Fibroblast of skin of right quadriceps (primary cell): ENCODE data around the gene TTC3.

Source experiments
- DNase-seq: peaks from one replicate; pipeline ENCODE4 v3.0.0-alpha.2; 2013

The TTC3 gene

GRCh38 chr21:37226041-37226920, 153.2 kb downstream of the TTC3 start:
- DNase-seq = no peak

GRCh38 chr21:37227071-37228002, 154.3 kb downstream of the TTC3 start:
- no peak for DNase-seq

GRCh38 chr21:37228003-37228400, 154.9 kb downstream of the TTC3 start:
- no peak for DNase-seq

GRCh38 chr21:37230632-37231248, 157.7 kb downstream of the TTC3 start:
- DNase-seq = no peak

GRCh38 chr21:37231249-37231645, 158.2 kb downstream of the TTC3 start:
- DNase-seq = no peak

GRCh38 chr21:37231671-37232070, 158.6 kb downstream of the TTC3 start:
- no peak for DNase-seq

- no peak for DNase-seq
These were observed 159.4 kb downstream of the TTC3 start for GRCh38 chr21:37232274-37233018.

- DNase-seq = no peak
These were observed 160.6 kb downstream of the TTC3 start for GRCh38 chr21:37233551-37234146.

- DNase-seq = no peak
These were observed 164.3 kb downstream of the TTC3 start for GRCh38 chr21:37237346-37237745.

- DNase-seq = no peak
These were observed 164.7 kb downstream of the TTC3 start for GRCh38 chr21:37237764-37238163.

- no peak for DNase-seq
These were observed 167.9 kb downstream of the TTC3 start for GRCh38 chr21:37240978-37241377.

GRCh38 chr21:37241426-37241825, 168.4 kb downstream of the TTC3 start:
- no peak for DNase-seq

GRCh38 chr21:37243961-37244360, 170.9 kb downstream of the TTC3 start:
- DNase-seq = no peak

- peak; percentile 38 for DNase-seq
These were observed 171.5 kb downstream of the TTC3 start for GRCh38 chr21:37244501-37245095.

- DNase-seq = no peak
These were observed 172.1 kb downstream of the TTC3 start for GRCh38 chr21:37245151-37245550.

- DNase-seq = no peak
These were observed 175.2 kb downstream of the TTC3 start for GRCh38 chr21:37248298-37248697.

- DNase-seq = peak; percentile 8
These were observed 176.3 kb downstream of the TTC3 start for GRCh38 chr21:37249112-37249904.

GRCh38 chr21:37251294-37251634, 178.2 kb downstream of the TTC3 start:
- DNase-seq = no peak
